ENCODE measurements around the gene DCDC1. TPM values are rescaled to one million over a fixed set of nuclear protein-coding genes. Genes with fewer than 3 reads are reported as not detected.

Gene DCDC1
- total RNA-seq, 2 donors from 2014 or later, result 2.9 to 3.2 TPM

GRCh38 chr11:31383116-31383515 is 13.6 kb upstream of the DCDC1 start:
- Mint-ChIP-seq H3K27me3 (ENCODE audit: insufficient read depth) (no peaks in the 10 kb centered on the region), H3K4me1 (peaks cover 14% of the 10 kb centered on the region), H3K9me3 (peaks cover 1% of the 10 kb centered on the region), H3K27ac (peak overlapping the region; percentile 27), H3K36me3 (ENCODE audit: low read depth) (peaks cover 31% of the 10 kb centered on the region), H3K4me3 (no peak overlapping the region)
- TF ChIP-seq CTCF (conservative IDR thresholded peaks at IDR 0.05), result no peak
- DNase-seq, result no peak
- no peaks in the 10 kb centered on the region for H3K4me1 ChIP-seq (ENCODE audit: control insufficient read depth, insufficient read depth, low read length)
- WGBS, 2 experiments (ENCODE audit: insufficient coverage in 1 of 2, insufficient read length in 1 of 2), result 57% methylated on average over 1 of the region's 1 CpG; no CpG with 5 or more reads in 1 of the 2 experiments
- no peak overlapping the region for H3K9ac ChIP-seq (ENCODE audit: extremely low read depth, low read length, poor library complexity, severe bottlenecking)
- no peaks in the 10 kb centered on the region for H3K9me3 ChIP-seq (ENCODE audit: control insufficient read depth, low read length)
- no peak overlapping the region for H3K4me3 ChIP-seq (ENCODE audit: low read length)
- H3K36me3 ChIP-seq (ENCODE audit: control insufficient read depth, insufficient read depth, low read length), result no peaks in the 10 kb centered on the region
- no peaks in the 10 kb centered on the region for H3K27me3 ChIP-seq (ENCODE audit: control insufficient read depth, insufficient read depth, low read length, poor library complexity, severe bottlenecking)
- H3K27ac ChIP-seq (ENCODE audit: low read depth, low read length), result no peak overlapping the region

GRCh38 chr11:31375879-31376278 is 6.3 kb upstream of the DCDC1 start:
- Histone ChIP-seq H3K4me3 (ENCODE audit: low read length) (no peak overlapping the region), H3K36me3 (ENCODE audit: control insufficient read depth, insufficient read depth, low read length) (no peaks in the 10 kb centered on the region), H3K27ac (ENCODE audit: low read depth, low read length) (no peak overlapping the region), H3K27me3 (ENCODE audit: control insufficient read depth, insufficient read depth, low read length, poor library complexity, severe bottlenecking) (no peaks in the 10 kb centered on the region), H3K9ac (ENCODE audit: extremely low read depth, low read length, poor library complexity, severe bottlenecking) (no peak overlapping the region), H3K4me1 (ENCODE audit: control insufficient read depth, insufficient read depth, low read length) (no peaks in the 10 kb centered on the region), H3K9me3 (ENCODE audit: control insufficient read depth, low read length) (no peaks in the 10 kb centered on the region)
- WGBS, 2 experiments (ENCODE audit: insufficient coverage in 1 of 2, insufficient read length in 1 of 2), result 80 to 94% methylated on average over 2 to 5 of the region's 5 CpGs
- Mint-ChIP-seq H3K27ac (no peak overlapping the region), H3K9me3 (no peaks in the 10 kb centered on the region), H3K36me3 (ENCODE audit: low read depth) (peaks cover 9% of the 10 kb centered on the region), H3K4me3 (no peak overlapping the region), H3K27me3 (ENCODE audit: insufficient read depth) (no peaks in the 10 kb centered on the region), H3K4me1 (peaks cover 13% of the 10 kb centered on the region)
- TF ChIP-seq CTCF (conservative IDR thresholded peaks at IDR 0.05), result no peak
- DNase-seq, result no peak

GRCh38 chr11:31366795-31367194 is 2.7 kb downstream of the DCDC1 start:
- no peak overlapping the region for H3K27ac Mint-ChIP-seq
- H3K9me3 Mint-ChIP-seq, result no peaks in the 10 kb centered on the region
- no peaks in the 10 kb centered on the region for H3K36me3 ChIP-seq (ENCODE audit: control insufficient read depth, insufficient read depth, low read length)
- H3K9ac ChIP-seq (ENCODE audit: extremely low read depth, low read length, poor library complexity, severe bottlenecking), result no peak overlapping the region
- no peaks in the 10 kb centered on the region for H3K27me3 Mint-ChIP-seq (ENCODE audit: insufficient read depth)
- no peak for TF ChIP-seq CTCF (conservative IDR thresholded peaks at IDR 0.05)
- DNase-seq, result no peak
- no peaks in the 10 kb centered on the region for H3K36me3 Mint-ChIP-seq (ENCODE audit: low read depth)
- H3K4me1 ChIP-seq (ENCODE audit: control insufficient read depth, insufficient read depth, low read length), result peaks cover 11% of the 10 kb centered on the region
- no peaks in the 10 kb centered on the region for H3K9me3 ChIP-seq (ENCODE audit: control insufficient read depth, low read length)
- H3K4me3 ChIP-seq (ENCODE audit: low read length), result no peak overlapping the region
- H3K4me3 Mint-ChIP-seq, result no peak overlapping the region
- no peak overlapping the region for H3K27ac ChIP-seq (ENCODE audit: low read depth, low read length)
- 95 to 100% methylated on average over 4 of the region's 4 CpGs for WGBS, 2 experiments (ENCODE audit: insufficient coverage in 1 of 2, insufficient read length in 1 of 2)
- H3K4me1 Mint-ChIP-seq, result peaks cover 38% of the 10 kb centered on the region
- no peaks in the 10 kb centered on the region for H3K27me3 ChIP-seq (ENCODE audit: control insufficient read depth, insufficient read depth, low read length, poor library complexity, severe bottlenecking)

Data from endodermal cell (in vitro differentiated cells).